Upper lobe of left lung (tissue), 6 donors: Measurements from ENCODE around the gene LIPN. TPM values are rescaled to one million over a fixed set of nuclear protein-coding genes. Genes with fewer than 3 reads are reported as not detected.

Experiments
- ATAC-seq, 2 donors: fragments of 200-7000 bp; cut with Tn5 transposase; one replicate each; pipeline ENCODE4 v1.9.1; 2022; ENCODE audit warnings: mild to moderate bottlenecking in 2 of 2, moderate library complexity in 2 of 2; ENCODE audit not compliant: low FRiP score in 2 of 2
- DNase-seq, 2 donors: peaks; one replicate each; pipeline ENCODE4 v3.0.0-alpha.2; 2019 to 2020
- H3K27ac ChIP-seq, 4 donors: fragments of 200-600 bp; sonication (generic); one replicate each; pipeline ENCODE4 v1.5.1; 2016 to 2019
- H3K27me3 ChIP-seq, 4 donors: fragments of 200-600 bp; sonication (generic); one replicate each; pipeline ENCODE4 v1.5.1; 2017 to 2019
- H3K36me3 ChIP-seq, 4 donors: fragments of 200-600 bp; sonication (generic); one replicate each; pipeline ENCODE4 v1.5.1; 2016 to 2019
- H3K4me1 ChIP-seq, 4 donors: fragments of 200-600 bp; sonication (generic); one replicate each; pipeline ENCODE4 v1.5.1; 2018 to 2019
- H3K4me3 ChIP-seq, 4 donors: fragments of 200-600 bp; sonication (generic); one replicate each; pipeline ENCODE4 v1.5.1; 2017 to 2019; ENCODE audit warnings: mild to moderate bottlenecking in 2 of 4, moderate library complexity in 1 of 4
- H3K9me3 ChIP-seq, 4 donors: fragments of 200-600 bp; sonication (generic); one replicate each; pipeline ENCODE4 v1.5.1; 2018 to 2019
- CTCF ChIP-seq, 6 experiments: fragments of 450-650 bp in 4 of 6; fragments of 200-600 bp in 2 of 6; sonication (generic) in 2 of 6; IDR thresholded peaks; one replicate each; pipeline ENCODE4 v1.5.1; 2016 to 2019; ENCODE audit warnings: antibody characterized with exemption in 6 of 6
- EP300 ChIP-seq, 4 donors: sonication (generic); formaldehyde crosslinking; IDR thresholded peaks; one replicate each; pipeline ENCODE4 v1.5.1; 2017; ENCODE audit warnings: antibody characterized with exemption in 4 of 4, control low read depth in 2 of 4
- POLR2A ChIP-seq, 4 donors: fragments of 450-650 bp; IDR thresholded peaks; one replicate each; pipeline ENCODE4 v1.5.1; 2016 to 2017; ENCODE audit warnings: antibody characterized with exemption in 4 of 4, mild to moderate bottlenecking in 2 of 4
- POLR2AphosphoS5 ChIP-seq, 2 donors: sonication (generic); formaldehyde crosslinking; IDR thresholded peaks; one replicate each; pipeline ENCODE4 v1.5.1; 2017; ENCODE audit warnings: antibody characterized with exemption in 2 of 2
- WGBS, 2 donors: methylation state at CpG; one replicate each; pipeline ENCODE4 v1.1.5; 2017 to 2018; 5-methylcytosine and 5-hydroxymethylcytosine counted together
- total RNA-seq, 6 donors: library from RNA; depleted of rRNA in 4 of 6; stranded (reverse); fragments of >200 nt in 4 of 6; gene quantifications; one replicate each; pipeline versions ENCODE4 v1.1.0 to v1.2.1, GENCODE V29; 2016 to 2021
- donor health status: DM: no; HTN: no; CAD: no; lungs with moderate emphysema.
- donor health status: DM: no; HTN: yes; CAD: no; lungs with severe emphysema.

Gene LIPN
- total RNA-seq, 6 donors from 2014 or later, result 0.29 to 1.9 (median 0.98) TPM; not detected in 2

GRCh38 chr10:88756660-88757059 lies 3.2 kb upstream of the LIPN start:
- no peaks in the 10 kb centered on the region for H3K4me1 ChIP-seq
- H3K27ac ChIP-seq, result no peak overlapping the region
- no peak for DNase-seq
- no peak overlapping the region for H3K4me3 ChIP-seq
- H3K36me3 ChIP-seq, result no peaks in the 10 kb centered on the region
- ATAC-seq, result no peak
- 0 to 63% methylated on average over 1 of the region's 1 CpG for WGBS, 2 donors
- no peaks in the 10 kb centered on the region for H3K27me3 ChIP-seq
- TF ChIP-seq POLR2AphosphoS5 (IDR thresholded peaks at IDR 0.05) (no peak), CTCF (IDR thresholded peaks at IDR 0.05) (no peak), EP300 (IDR thresholded peaks at IDR 0.05) (no peak), POLR2A (IDR thresholded peaks at IDR 0.05) (no peak)
- no peaks in the 10 kb centered on the region for H3K9me3 ChIP-seq

GRCh38 chr10:88762906-88763305 lies 3.1 kb downstream of the LIPN start:
- no peak overlapping the region for H3K27ac ChIP-seq
- no peaks in the 10 kb centered on the region for H3K9me3 ChIP-seq
- H3K4me1 ChIP-seq, result no peaks in the 10 kb centered on the region
- no peaks in the 10 kb centered on the region for H3K27me3 ChIP-seq
- TF ChIP-seq CTCF (IDR thresholded peaks at IDR 0.05) (no peak), POLR2AphosphoS5 (IDR thresholded peaks at IDR 0.05) (no peak), POLR2A (IDR thresholded peaks at IDR 0.05) (no peak), EP300 (IDR thresholded peaks at IDR 0.05) (no peak)
- H3K4me3 ChIP-seq, result no peak overlapping the region
- H3K36me3 ChIP-seq, result no peaks in the 10 kb centered on the region
- no peak for DNase-seq
- no peak for ATAC-seq
- 50 to 73% methylated on average over 1 of the region's 1 CpG for WGBS, 2 donors

- whole genome bisulfite sequencing, 2 donors, result 54 to 57% methylated on average over 1 of the region's 1 CpG
- TF ChIP-seq CTCF (IDR thresholded peaks at IDR 0.05) (no peak), POLR2A (IDR thresholded peaks at IDR 0.05) (no peak), EP300 (IDR thresholded peaks at IDR 0.05) (no peak)
- ATAC-seq, result no peak
- Histone ChIP-seq H3K36me3 (no peaks in the 10 kb centered on the region), H3K4me1 (no peaks in the 10 kb centered on the region), H3K9me3 (no peaks in the 10 kb centered on the region), H3K27ac (no peak overlapping the region), H3K4me3 (no peak overlapping the region), H3K27me3 (no peaks in the 10 kb centered on the region)
- DNase-seq, result no peak
These were observed 3.6 kb downstream of the LIPN start for GRCh38 chr10:88763441-88763840.

- DNase-seq, result no peak
- Histone ChIP-seq H3K4me3 (no peak overlapping the region), H3K9me3 (no peaks in the 10 kb centered on the region), H3K36me3 (no peaks in the 10 kb centered on the region), H3K27ac (no peak overlapping the region), H3K27me3 (no peaks in the 10 kb centered on the region), H3K4me1 (no peaks in the 10 kb centered on the region)
- no peak for ATAC-seq
- WGBS, 2 donors, result 85 to 91% methylated on average over 3 of the region's 3 CpGs
- TF ChIP-seq EP300 (IDR thresholded peaks at IDR 0.05) (no peak), POLR2AphosphoS5 (IDR thresholded peaks at IDR 0.05) (no peak), POLR2A (IDR thresholded peaks at IDR 0.05) (no peak), CTCF (IDR thresholded peaks at IDR 0.05) (no peak)
These were observed 4.3 kb downstream of the LIPN start for GRCh38 chr10:88764110-88764509.

- no peaks in the 10 kb centered on the region for H3K36me3 ChIP-seq
- TF ChIP-seq CTCF (IDR thresholded peaks at IDR 0.05) (no peak), POLR2A (IDR thresholded peaks at IDR 0.05) (no peak)
- no peaks in the 10 kb centered on the region for H3K4me1 ChIP-seq
- no peak overlapping the region for H3K27ac ChIP-seq
- H3K27me3 ChIP-seq, result no peaks in the 10 kb centered on the region
- DNase-seq, result no peak
- no peaks in the 10 kb centered on the region for H3K9me3 ChIP-seq
- 50 to 60% methylated on average over 1 of the region's 1 CpG for WGBS, 2 donors
- H3K4me3 ChIP-seq, result no peak overlapping the region
- no peak for ATAC-seq
These were observed 6.0 kb downstream of the LIPN start for GRCh38 chr10:88765816-88766215.
